Brain microvascular endothelial cell (primary cell): ENCODE results near the gene IFT25.
A peak's percentile ranks its signal among the peaks of the same experiment; 100 is the strongest.

Experiments used
- DNase-seq: peaks from one replicate; pipeline ENCODE4 v3.0.0-alpha.2; 2020
- H3K27ac ChIP-seq: fragments of 250-450 bp; sonication (Bioruptor Pico); 2 replicates; pipeline ENCODE4 v1.5.1; 2020; ENCODE audit warnings: mild to moderate bottlenecking, moderate library complexity
- H3K27me3 ChIP-seq: fragments of 250-450 bp; sonication (Bioruptor Pico); replicated peaks from 2 replicates; pipeline ENCODE4 v1.5.1; 2020; ENCODE audit warnings: mild to moderate bottlenecking
- H3K36me3 ChIP-seq: fragments of 250-450 bp; sonication (Bioruptor Pico); replicated peaks from 2 replicates; pipeline ENCODE4 v1.5.1; 2020; ENCODE audit warnings: mild to moderate bottlenecking
- H3K4me3 ChIP-seq: 2 replicates; pipeline ENCODE4 v1.5.1; 2011; ENCODE audit warnings: low read depth, mild to moderate bottlenecking, control low read depth, low read length, moderate library complexity
- in situ Hi-C: cut with HindIII; loops from 2 replicates; pipeline ENCODE4 v1.10.0; 2017; ENCODE audit warnings: low sequenced_read_pairs, low pct_ligation_motif_present
- TF ChIP-seq, protein P1 (sequence below): IDR thresholded peaks from 2 replicates; pipeline ENCODE4 v1.5.1; 2011; ENCODE audit warnings: low read depth, mild to moderate bottlenecking, moderate library complexity, low read length, control low read depth, inconsistent platforms; ENCODE audit errors: missing control alignments

The IFT25 gene

GRCh38 chr1:53946252-53947171 lies 1.0 kb upstream of the IFT25 start, which contains the start of gene LRRC42:
TSS of gene LRRC42 (plus strand) at chr1:53946350. CDS start at chr1:53952000, 5,650 bp downstream.
- Histone ChIP-seq H3K27me3 (no peaks in the 10 kb centered on the region), H3K27ac (peak within 1 kb of the TSS; percentile 79), H3K4me3 (peak within 1 kb of the TSS; percentile 97), H3K36me3 (no peaks in the 10 kb centered on the region)
- no peak for DNase-seq
- TF ChIP-seq, protein P1, sequence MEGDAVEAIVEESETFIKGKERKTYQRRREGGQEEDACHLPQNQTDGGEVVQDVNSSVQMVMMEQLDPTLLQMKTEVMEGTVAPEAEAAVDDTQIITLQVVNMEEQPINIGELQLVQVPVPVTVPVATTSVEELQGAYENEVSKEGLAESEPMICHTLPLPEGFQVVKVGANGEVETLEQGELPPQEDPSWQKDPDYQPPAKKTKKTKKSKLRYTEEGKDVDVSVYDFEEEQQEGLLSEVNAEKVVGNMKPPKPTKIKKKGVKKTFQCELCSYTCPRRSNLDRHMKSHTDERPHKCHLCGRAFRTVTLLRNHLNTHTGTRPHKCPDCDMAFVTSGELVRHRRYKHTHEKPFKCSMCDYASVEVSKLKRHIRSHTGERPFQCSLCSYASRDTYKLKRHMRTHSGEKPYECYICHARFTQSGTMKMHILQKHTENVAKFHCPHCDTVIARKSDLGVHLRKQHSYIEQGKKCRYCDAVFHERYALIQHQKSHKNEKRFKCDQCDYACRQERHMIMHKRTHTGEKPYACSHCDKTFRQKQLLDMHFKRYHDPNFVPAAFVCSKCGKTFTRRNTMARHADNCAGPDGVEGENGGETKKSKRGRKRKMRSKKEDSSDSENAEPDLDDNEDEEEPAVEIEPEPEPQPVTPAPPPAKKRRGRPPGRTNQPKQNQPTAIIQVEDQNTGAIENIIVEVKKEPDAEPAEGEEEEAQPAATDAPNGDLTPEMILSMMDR = peak; percentile 12
- in situ Hi-C loops = no loop called here

GRCh38 chr1:53945183-53945432 lies 391 bp downstream of the IFT25 start:
- no peak for DNase-seq
- Histone ChIP-seq H3K4me3 (peak overlapping the region; percentile 97), H3K36me3 (no peaks in the 10 kb centered on the region), H3K27me3 (no peaks in the 10 kb centered on the region), H3K27ac (peak overlapping the region; percentile 76)
- in situ Hi-C loops = no loop called here
- TF ChIP-seq, protein P1 = no peak

GRCh38 chr1:53944469-53945182 lies 873 bp downstream of the IFT25 start:
- no peak for DNase-seq
- TF ChIP-seq, protein P1 = no peak
- Histone ChIP-seq H3K27ac (peak overlapping the region; percentile 76), H3K36me3 (no peaks in the 10 kb centered on the region), H3K27me3 (no peaks in the 10 kb centered on the region), H3K4me3 (peak overlapping the region; percentile 97)
- in situ Hi-C loops = no loop called here

- Histone ChIP-seq H3K36me3 (no peaks in the 10 kb centered on the region), H3K27ac (no peak overlapping the region), H3K27me3 (no peaks in the 10 kb centered on the region), H3K4me3 (no peak overlapping the region)
- DNase-seq = no peak
- in situ Hi-C loops = no loop called here
- TF ChIP-seq, protein P1 = no peak
Observed at GRCh38 chr1:53943490-53944043, 1.9 kb downstream of the IFT25 start.

DNA sequence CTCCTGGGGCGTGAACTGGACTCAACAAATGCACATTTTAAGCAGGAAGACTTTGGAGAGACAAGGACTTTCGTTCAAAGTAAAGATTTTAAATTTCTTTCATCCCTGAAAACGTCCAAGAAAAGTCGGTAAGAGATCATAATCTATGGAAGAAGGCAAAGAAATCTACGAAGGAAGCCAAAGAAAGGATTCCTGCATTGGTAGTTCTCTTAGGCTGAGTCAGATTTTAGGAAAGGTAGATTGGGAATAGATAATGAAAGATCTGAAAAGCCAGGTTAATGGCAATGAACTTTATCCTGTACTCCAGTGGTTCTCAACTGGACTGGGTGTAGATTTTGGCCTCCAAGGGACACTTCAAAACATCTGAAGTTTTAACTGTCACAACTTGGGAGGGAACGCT lies 2.4 kb downstream of the IFT25 start:
- TF ChIP-seq, protein P1 = no peak
- in situ Hi-C loops = no loop called here
- H3K36me3 ChIP-seq = no peaks in the 10 kb centered on the region
- no peaks in the 10 kb centered on the region for H3K27me3 ChIP-seq
- H3K4me3 ChIP-seq = no peak overlapping the region
- DNase-seq = no peak
- H3K27ac ChIP-seq = no peak overlapping the region
